Measurements from ENCODE around the gene RGL3.
A peak's percentile ranks its signal among the peaks of the same experiment; 100 is the strongest.
"Not testable (repeated sequence)": the region's sequence is repeated elsewhere in the genome, so short reads cannot be mapped to it uniquely, and the experiment has no call there.

RGL3 gene

GRCh38 chr19:11379269-11379845, 39.8 kb downstream of the RGL3 start:
- not testable (repeated sequence) for DNase-seq

- DNase-seq = peak in 1 of 2 experiments; percentile 49
Observed at GRCh38 chr19:11378319-11379189, 40.6 kb downstream of the RGL3 start.

GRCh38 chr19:11377756-11378155, 41.4 kb downstream of the RGL3 start:
- no peak for DNase-seq

GRCh38 chr19:11377237-11377636, 41.9 kb downstream of the RGL3 start:
- DNase-seq = peak in 1 of 2 experiments; percentile 37

- no peak for DNase-seq
Observed at GRCh38 chr19:11375143-11375948, 43.8 kb downstream of the RGL3 start.

GRCh38 chr19:11374433-11375142, 44.5 kb downstream of the RGL3 start, which contains the start of gene SWSAP1:
TSS of gene SWSAP1 (plus strand) at chr19:11374666. CDS start at chr19:11374681, 15 bp downstream.
- DNase-seq = peak; percentile 98 to 100

GRCh38 chr19:11373885-11374432, 45.2 kb downstream of the RGL3 start:
- no peak for DNase-seq

GRCh38 chr19:11373166-11373884, 45.8 kb downstream of the RGL3 start:
- no peak for DNase-seq

GRCh38 chr19:11370744-11371143, 48.4 kb downstream of the RGL3 start:
- DNase-seq = no peak

- no peak for DNase-seq
Observed at GRCh38 chr19:11367528-11367927, 51.6 kb downstream of the RGL3 start.

GRCh38 chr19:11365557-11366117, 53.5 kb downstream of the RGL3 start:
- no peak for DNase-seq

- DNase-seq = no peak
Observed at GRCh38 chr19:11364935-11365334, 54.2 kb downstream of the RGL3 start.

- DNase-seq = no peak
Observed at GRCh38 chr19:11364296-11364904, 54.7 kb downstream of the RGL3 start.

GRCh38 chr19:11363881-11364280, 55.2 kb downstream of the RGL3 start:
- DNase-seq = no peak

- no peak for DNase-seq
Observed at GRCh38 chr19:11361771-11362731, 57.1 kb downstream of the RGL3 start.

GRCh38 chr19:11361037-11361770, 57.9 kb downstream of the RGL3 start:
- peak in 1 of 2 experiments; percentile 31 for DNase-seq

GRCh38 chr19:11359421-11359820, 59.7 kb downstream of the RGL3 start:
- DNase-seq = no peak

- no peak for DNase-seq
Observed at GRCh38 chr19:11356676-11357550, 62.2 kb downstream of the RGL3 start.

Data from SW 1271 (cell line).